Right lobe of liver (tissue), 4 donors: ENCODE measurements around the gene SHLD1.

Source experiments
- POLR2A ChIP-seq: fragments of 450-650 bp; IDR thresholded peaks from one replicate; pipeline ENCODE4 v1.6.1; 2017; ENCODE audit warnings: antibody characterized with exemption, mild to moderate bottlenecking
- TF ChIP-seq, protein P1 (sequence below), 4 donors: fragments of 200-600 bp in 3 of 4; fragments of 450-650 bp in 1 of 4; IDR thresholded peaks; one replicate each; pipeline versions ENCODE4 v1.5.1 to v1.8.0; 2016 to 2022; ENCODE audit warnings: antibody characterized with exemption in 4 of 4, mild to moderate bottlenecking in 2 of 4
- donor health status: DM: no; HTN: no; CAD: no.
- donor health status: DM: no; HTN: no; CAD: no.
- donor health status: DM: no; HTN: yes; CAD: no.

DNA sequence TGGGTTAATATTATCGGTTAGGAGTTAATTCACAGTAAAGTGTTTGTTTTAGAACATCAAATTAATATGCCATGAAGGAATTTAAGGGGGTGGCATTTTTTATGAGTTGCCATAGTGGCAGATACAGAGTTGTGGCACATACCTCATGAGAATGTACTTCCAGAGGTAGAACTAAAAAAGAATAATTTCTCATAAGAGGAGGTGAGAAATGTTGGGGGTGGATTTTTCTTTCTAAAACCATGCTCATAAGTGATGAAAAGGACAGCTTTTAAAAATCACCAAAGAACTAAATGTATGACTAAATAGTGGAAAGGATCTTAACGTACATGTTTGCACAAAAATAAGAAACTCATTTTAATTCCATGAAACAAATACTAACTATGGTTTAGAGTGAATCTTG lies 58.7 kb downstream of the SHLD1 start:
- TF ChIP-seq, protein P1, sequence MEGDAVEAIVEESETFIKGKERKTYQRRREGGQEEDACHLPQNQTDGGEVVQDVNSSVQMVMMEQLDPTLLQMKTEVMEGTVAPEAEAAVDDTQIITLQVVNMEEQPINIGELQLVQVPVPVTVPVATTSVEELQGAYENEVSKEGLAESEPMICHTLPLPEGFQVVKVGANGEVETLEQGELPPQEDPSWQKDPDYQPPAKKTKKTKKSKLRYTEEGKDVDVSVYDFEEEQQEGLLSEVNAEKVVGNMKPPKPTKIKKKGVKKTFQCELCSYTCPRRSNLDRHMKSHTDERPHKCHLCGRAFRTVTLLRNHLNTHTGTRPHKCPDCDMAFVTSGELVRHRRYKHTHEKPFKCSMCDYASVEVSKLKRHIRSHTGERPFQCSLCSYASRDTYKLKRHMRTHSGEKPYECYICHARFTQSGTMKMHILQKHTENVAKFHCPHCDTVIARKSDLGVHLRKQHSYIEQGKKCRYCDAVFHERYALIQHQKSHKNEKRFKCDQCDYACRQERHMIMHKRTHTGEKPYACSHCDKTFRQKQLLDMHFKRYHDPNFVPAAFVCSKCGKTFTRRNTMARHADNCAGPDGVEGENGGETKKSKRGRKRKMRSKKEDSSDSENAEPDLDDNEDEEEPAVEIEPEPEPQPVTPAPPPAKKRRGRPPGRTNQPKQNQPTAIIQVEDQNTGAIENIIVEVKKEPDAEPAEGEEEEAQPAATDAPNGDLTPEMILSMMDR (IDR thresholded peaks at IDR 0.05), result no peak
- TF ChIP-seq POLR2A, result no peak
